MCF 10A (cell line): ENCODE measurements around the gene UBE2I. TPM values are rescaled to one million over a fixed set of nuclear protein-coding genes. Genes with fewer than 3 reads are reported as not detected.
"Not testable (repeated sequence)": the region's sequence is repeated elsewhere in the genome, so short reads cannot be mapped to it uniquely, and the experiment has no call there.

ENCODE experiments used
- BruUV-seq: library from RNA; stranded (reverse); fragments of 400-500 nt; replicated peaks from 2 replicates; lab custom pipeline; 2021; lab: Mats Ljungman, UMichigan
- CTCF ChIA-PET: fragments of 300-600 bp; sonication (Branson Sonifier 250); formaldehyde crosslinking; extraction: SDS; loops from one replicate; lab custom pipeline; 2021; ENCODE audit warnings: antibody characterized with exemption, inconsistent platforms; lab: Yijun Ruan, JAX
- POLR2A ChIA-PET: fragments of 300-600, 350-650 bp; sonication (Branson Sonifier 250); formaldehyde crosslinking; extraction: SDS; loops from one replicate; lab custom pipeline; 2020; ENCODE audit warnings: antibody characterized with exemption, inconsistent platforms; lab: Yijun Ruan, JAX
- DNase-seq: peaks from one replicate; pipeline ENCODE4 v3.0.0-alpha.2; 2018; ENCODE audit not compliant: unreplicated experiment
- H3K27ac Mint-ChIP-seq: one replicate; pipeline ENCODE4 v1.8.0; 2022; ENCODE audit warnings: mild to moderate bottlenecking, low read depth, mixed read lengths; ENCODE audit not compliant: unreplicated experiment
- H3K27me3 Mint-ChIP-seq: one replicate; pipeline ENCODE4 v1.8.0; 2022; ENCODE audit warnings: mixed read lengths; ENCODE audit not compliant: insufficient read depth, unreplicated experiment
- H3K36me3 Mint-ChIP-seq: one replicate; pipeline ENCODE4 v1.8.0; 2022; ENCODE audit warnings: mild to moderate bottlenecking, moderate library complexity, mixed read lengths; ENCODE audit not compliant: insufficient read depth, unreplicated experiment
- H3K4me1 Mint-ChIP-seq: one replicate; pipeline ENCODE4 v1.8.0; 2022; ENCODE audit warnings: mixed read lengths; ENCODE audit not compliant: insufficient read depth, unreplicated experiment
- H3K4me3 Mint-ChIP-seq: one replicate; pipeline ENCODE4 v1.8.0; 2022; ENCODE audit warnings: mild to moderate bottlenecking, moderate library complexity, mixed read lengths; ENCODE audit not compliant: unreplicated experiment
- H3K9me3 Mint-ChIP-seq: one replicate; pipeline ENCODE4 v1.8.0; 2022; ENCODE audit warnings: mixed read lengths; ENCODE audit not compliant: unreplicated experiment
- CTCF ChIP-seq: fragments of 200-600 bp; IDR thresholded peaks from one replicate; pipeline ENCODE4 v1.8.0; 2022; ENCODE audit warnings: antibody characterized with exemption, mild to moderate bottlenecking; ENCODE audit not compliant: unreplicated experiment
- intact Hi-C: fragments of 100-400 bp; cut with micrococcal nuclease; formaldehyde crosslinking; loops from 2 replicates; pipeline ENCODE4 v1.14.1; 2022
- total RNA-seq: library from RNA; stranded (reverse); gene quantifications from 2 replicates; pipeline ENCODE4 v1.2.3, GENCODE V29; 2022

The UBE2I gene
- total RNA-seq, 1 experiment from 2014 or later, result 163 TPM

GRCh38 chr16:1290063-1290501 is 19.4 kb upstream of the UBE2I start:
- Mint-ChIP-seq H3K4me1 (no peaks in the 10 kb centered on the region), H3K36me3 (no peaks in the 10 kb centered on the region), H3K27me3 (no peaks in the 10 kb centered on the region), H3K4me3 (no peak overlapping the region), H3K9me3 (no peaks in the 10 kb centered on the region), H3K27ac (no peak overlapping the region)
- ChIA-PET POLR2A (interaction anchor here (0.6 kb wide), 1 partner anchor 35 kb away, joined by 4 read pairs; no protein-coding TSS in a partner anchor), CTCF (interaction anchor here (0.5 to 0.7 kb wide), 2 partner anchors 189 to 994 kb away, joined by 4 to 5 read pairs; no protein-coding TSS in a partner anchor)
- intact Hi-C loops, result no loop called here
- DNase-seq, result no peak
- no peak for TF ChIP-seq CTCF
- BruUV-seq, result no TSS peak

DNA sequence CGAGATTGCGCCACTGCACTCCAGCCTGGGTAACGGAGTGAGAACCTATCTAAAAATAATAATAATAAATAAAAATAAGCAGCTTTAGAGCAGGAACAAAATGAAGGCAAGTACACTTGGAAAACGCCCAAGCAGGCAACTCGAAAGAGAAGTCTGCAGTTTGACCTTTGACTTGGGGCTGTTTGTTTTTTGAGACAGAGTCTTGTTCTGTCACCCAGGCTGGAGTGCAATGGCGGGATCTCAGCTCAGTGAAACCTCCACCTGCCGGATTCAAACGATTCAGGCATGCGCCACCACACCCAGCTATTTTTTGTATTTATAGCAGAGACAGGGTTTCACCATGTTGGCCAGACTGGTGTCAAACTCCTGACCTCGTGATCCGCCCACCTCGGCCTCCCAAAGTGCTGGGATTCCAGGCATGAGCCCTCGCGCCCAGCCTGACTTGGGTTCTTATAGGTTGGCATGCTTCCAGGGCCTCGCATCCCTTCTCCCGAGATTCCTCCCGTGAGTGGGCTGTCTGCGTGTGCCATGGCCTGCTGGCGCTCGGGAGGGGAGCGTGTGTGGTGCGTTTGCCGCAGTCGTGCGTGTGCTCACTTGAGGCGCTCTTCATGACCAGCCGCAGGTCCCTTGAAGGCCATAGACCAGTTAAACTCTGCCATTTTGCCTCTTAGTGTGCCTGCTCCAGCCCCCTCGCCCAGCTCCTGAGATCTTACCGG is 18.4 kb upstream of the UBE2I start:
- ChIA-PET CTCF (no interaction called here), POLR2A (interaction anchor here (0.7 kb wide), 1 partner anchor 247 kb away, joined by 3 read pairs; no protein-coding TSS in a partner anchor)
- Mint-ChIP-seq H3K4me3 (no peak overlapping the region), H3K27me3 (no peaks in the 10 kb centered on the region), H3K4me1 (no peaks in the 10 kb centered on the region), H3K36me3 (no peaks in the 10 kb centered on the region), H3K9me3 (no peaks in the 10 kb centered on the region), H3K27ac (no peak overlapping the region)
- BruUV-seq, result no TSS peak
- no peak for DNase-seq
- TF ChIP-seq CTCF, result no peak
- intact Hi-C loops, result no loop called here

DNA sequence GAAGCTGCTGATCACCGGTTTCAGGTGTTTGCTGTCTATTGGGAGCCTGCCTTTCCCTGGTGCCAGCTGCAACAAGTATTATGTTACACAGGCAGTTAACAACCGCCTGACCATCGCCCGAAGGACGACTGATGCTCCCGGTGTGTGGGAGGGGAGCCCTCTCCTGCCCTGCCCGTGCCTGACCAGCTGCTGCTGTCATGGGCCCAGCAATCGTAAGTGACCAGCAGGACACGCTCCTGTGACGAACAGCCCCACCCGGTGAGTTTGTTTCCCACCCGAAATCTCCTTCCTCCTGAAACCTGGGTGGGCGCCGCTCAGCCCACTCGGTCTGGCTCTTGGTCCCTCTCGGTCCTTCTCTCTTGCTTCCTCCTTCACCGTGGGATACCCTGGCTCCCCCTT is 17.9 kb upstream of the UBE2I start:
- no TSS peak for BruUV-seq
- TF ChIP-seq CTCF, result no peak
- Mint-ChIP-seq H3K36me3 (no peaks in the 10 kb centered on the region), H3K27me3 (no peaks in the 10 kb centered on the region), H3K4me3 (no peak overlapping the region), H3K4me1 (peaks cover under 1% of the 10 kb centered on the region), H3K9me3 (no peaks in the 10 kb centered on the region), H3K27ac (no peak overlapping the region)
- ChIA-PET CTCF (no interaction called here), POLR2A (interaction anchor here (0.7 kb wide), 1 partner anchor 247 kb away, joined by 3 read pairs; no protein-coding TSS in a partner anchor)
- DNase-seq, result no peak
- intact Hi-C loops, result no loop called here

- not testable (repeated sequence) for H3K9me3 Mint-ChIP-seq
Observed at GRCh38 chr16:1292208-1292607, 17.2 kb upstream of the UBE2I start.

GRCh38 chr16:1292808-1293207 is 16.6 kb upstream of the UBE2I start:
- intact Hi-C loops, DNase-seq, H3K4me1 Mint-ChIP-seq, H3K4me3 Mint-ChIP-seq, H3K9me3 Mint-ChIP-seq, H3K36me3 Mint-ChIP-seq, BruUV-seq, H3K27me3 Mint-ChIP-seq, H3K27ac Mint-ChIP-seq: not testable (repeated sequence)
- ChIA-PET CTCF (interaction anchor here (0.6 kb wide), 1 partner anchor 128 kb away, joined by 3 read pairs; the partner anchor contains the start of gene UQCC4), POLR2A (interaction anchor here (0.6 kb wide), 1 partner anchor 16 kb away, joined by 4 read pairs; the partner anchor contains the start of gene UBE2I)

More at GRCh38 chr16:1292208-1292607, 17.2 kb upstream of the UBE2I start:
- H3K4me3 Mint-ChIP-seq, intact Hi-C loops, H3K4me1 Mint-ChIP-seq, BruUV-seq, CTCF ChIA-PET, H3K36me3 Mint-ChIP-seq, H3K27ac Mint-ChIP-seq, POLR2A ChIA-PET, DNase-seq, H3K27me3 Mint-ChIP-seq: not testable (repeated sequence)
